A549 (cell line): Measurements from ENCODE around the gene EZH1. TPM values are rescaled to one million over a fixed set of nuclear protein-coding genes. Genes with fewer than 3 reads are reported as not detected.
"Not testable (repeated sequence)": the region's sequence is repeated elsewhere in the genome, so short reads cannot be mapped to it uniquely, and the experiment has no call there.

ENCODE experiments used
- ATAC-seq, 2 experiments: fragments of 200-7000 bp in 1 of 2; fragments of >200 bp in 1 of 2; cut with Nextera tagmentation in 1 of 2; cut with Tn5 transposase in 1 of 2; 3 replicates each; pipeline versions ENCODE4 v1.8.0 to v1.9.1; 2018 to 2020; ENCODE audit warnings: mild to moderate bottlenecking in 1 of 2, moderate library complexity in 1 of 2
- CTCF ChIA-PET: fragments of 300-600 bp; sonication (Branson Sonifier 250); formaldehyde crosslinking; extraction: SDS; loops from one replicate; lab custom pipeline; 2021; ENCODE audit warnings: antibody characterized with exemption, inconsistent platforms; lab: Yijun Ruan, JAX
- POLR2A ChIA-PET: fragments of 350-600 bp; formaldehyde crosslinking; extraction: SDS; loops from one replicate; lab custom pipeline; 2021; ENCODE audit warnings: antibody characterized with exemption, inconsistent platforms; lab: Yijun Ruan, JAX
- DNase-seq, 2 experiments: peaks; one replicate each; pipeline versions ENCODE4 v3.0.0 to v3.0.0-alpha.2; 2011 to 2016; ENCODE audit warnings: low read depth in 1 of 2, low spot score in 1 of 2
- FAIRE-seq: peaks from 2 replicates; lab custom pipeline; 2011; peaks lifted over from hg19 to GRCh38; lab: Jason Lieb, UNC
- H3K27ac ChIP-seq, 2 experiments: fragments of >200 bp; sonication (Bioruptor Twin); formaldehyde crosslinking; 3 replicates each; pipeline ENCODE4 v1.5.1; 2016 to 2017
- H3K4me1 ChIP-seq: fragments of >200 bp; sonication (Bioruptor Twin); formaldehyde crosslinking; 3 replicates; pipeline ENCODE4 v1.6.1; 2016
- H3K4me2 ChIP-seq: fragments of >200 bp; sonication (Bioruptor Twin); formaldehyde crosslinking; 3 replicates; pipeline ENCODE4 v1.6.1; 2016
- H3K4me3 ChIP-seq: fragments of >200 bp; sonication (Bioruptor Twin); formaldehyde crosslinking; 3 replicates; pipeline ENCODE4 v1.5.1; 2016
- H3K9me3 ChIP-seq: fragments of >200 bp; sonication (Bioruptor Twin); formaldehyde crosslinking; 3 replicates; pipeline ENCODE4 v1.6.1; 2016
- BHLHE40 ChIP-seq: IDR thresholded peaks from 2 replicates; pipeline ENCODE4 v1.6.1; 2012; ENCODE audit warnings: low read depth, low read length, inconsistent platforms
- CHD4 ChIP-seq: fragments of 200-600 bp; sonication (generic); IDR thresholded peaks from 2 replicates; pipeline ENCODE4 v1.6.1; 2016; ENCODE audit warnings: antibody characterized with exemption, mild to moderate bottlenecking, borderline replicate concordance
- EHF ChIP-seq: fragments of 250-450 bp; sonication (Bioruptor Pico); IDR thresholded peaks from 2 replicates; pipeline ENCODE4 v1.5.0; 2020; ENCODE audit warnings: mild to moderate bottlenecking
- ESRRA ChIP-seq: fragments of 150-350 bp; IDR thresholded peaks from 2 replicates; pipeline ENCODE4 v1.6.1; 2014; ENCODE audit warnings: mild to moderate bottlenecking, low read length, borderline replicate concordance
- MAZ ChIP-seq: fragments of 150-350 bp; IDR thresholded peaks from 2 replicates; pipeline ENCODE4 v1.6.1; 2014; ENCODE audit warnings: antibody characterized with exemption, low read depth, low read length, borderline replicate concordance
- PHF8 ChIP-seq: fragments of 200-600 bp; sonication (generic); IDR thresholded peaks from 2 replicates; pipeline ENCODE4 v1.6.1; 2016; ENCODE audit warnings: low read depth, mild to moderate bottlenecking, antibody characterized with exemption, moderate library complexity, borderline replicate concordance
- POLR2A ChIP-seq: IDR thresholded peaks from 2 replicates; pipeline ENCODE4 v1.6.1; 2012; ENCODE audit warnings: mild to moderate bottlenecking, low read length
- RAD21 ChIP-seq, 2 experiments: fragments of >200 bp in 1 of 2; sonication (Bioruptor Twin) in 1 of 2; formaldehyde crosslinking in 1 of 2; IDR thresholded peaks in 1 of 2; conservative IDR thresholded peaks in 1 of 2; 2 replicates in 1 of 2; 3 replicates in 1 of 2; pipeline ENCODE4 v1.6.1; 2012 to 2018; ENCODE audit warnings: inconsistent platforms in 1 of 2
- ZFP36 ChIP-seq: fragments of 450-650 bp; IDR thresholded peaks from 2 replicates; pipeline ENCODE4 v1.6.1; 2014; ENCODE audit warnings: borderline replicate concordance; ENCODE audit not compliant: partially characterized antibody
- ZNF302 ChIP-seq: fragments of 250-450 bp; sonication (Bioruptor Pico); IDR thresholded peaks from 2 replicates; pipeline ENCODE4 v1.9.0; 2021; ENCODE audit warnings: inconsistent platforms, mild to moderate bottlenecking, moderate library complexity
- WGBS: methylation state at CpG from one replicate; pipeline ENCODE4 v1.1.6; 2017; ENCODE audit errors: missing lambda C conversion rate; 5-methylcytosine and 5-hydroxymethylcytosine counted together
- polyA plus RNA-seq, 4 experiments: library from polyadenylated mRNA; depleted of rRNA in 3 of 4; stranded (reverse); fragments of >200 nt; fragmentation: RNase III in 1 of 4; extraction: RNeasy Plus Mini Kit Qiagen cat#74134 plus additional on column Dnase treatment in 1 of 4; gene quantifications; 2 replicates in 3 of 4; 3 replicates in 1 of 4; pipeline ENCODE4 v1.2.3, GENCODE V29; 2011 to 2017
- TF ChIP-seq, protein P1 (sequence below): IDR thresholded peaks from 2 replicates; pipeline ENCODE4 v1.6.1; 2012
- TF ChIP-seq, protein P2 (sequence below): fragments of >200 bp; sonication (Bioruptor Twin); formaldehyde crosslinking; IDR thresholded peaks from 3 replicates; pipeline ENCODE4 v1.5.1; 2016
- TF ChIP-seq, protein P3 (sequence below): fragments of 450-650 bp; IDR thresholded peaks from 2 replicates; pipeline ENCODE4 v1.6.1; 2014; ENCODE audit warnings: antibody characterized with exemption
- TF ChIP-seq, protein P4 (sequence below): fragments of 250-450 bp; sonication (Bioruptor Pico); IDR thresholded peaks from 2 replicates; pipeline ENCODE4 v1.5.0; 2021; ENCODE audit warnings: mild to moderate bottlenecking, moderate library complexity, borderline replicate concordance
- TF ChIP-seq, protein P5 (sequence below): fragments of 250-450 bp; sonication (Bioruptor Pico); IDR thresholded peaks from 2 replicates; pipeline ENCODE4 v1.5.0; 2020; ENCODE audit warnings: low read depth, mild to moderate bottlenecking, moderate library complexity

Gene EZH1
- polyA plus RNA-seq, 2 of the 4 experiments (the other 2 are of a cell fraction) = 20.1 to 41.1 TPM

DNA sequence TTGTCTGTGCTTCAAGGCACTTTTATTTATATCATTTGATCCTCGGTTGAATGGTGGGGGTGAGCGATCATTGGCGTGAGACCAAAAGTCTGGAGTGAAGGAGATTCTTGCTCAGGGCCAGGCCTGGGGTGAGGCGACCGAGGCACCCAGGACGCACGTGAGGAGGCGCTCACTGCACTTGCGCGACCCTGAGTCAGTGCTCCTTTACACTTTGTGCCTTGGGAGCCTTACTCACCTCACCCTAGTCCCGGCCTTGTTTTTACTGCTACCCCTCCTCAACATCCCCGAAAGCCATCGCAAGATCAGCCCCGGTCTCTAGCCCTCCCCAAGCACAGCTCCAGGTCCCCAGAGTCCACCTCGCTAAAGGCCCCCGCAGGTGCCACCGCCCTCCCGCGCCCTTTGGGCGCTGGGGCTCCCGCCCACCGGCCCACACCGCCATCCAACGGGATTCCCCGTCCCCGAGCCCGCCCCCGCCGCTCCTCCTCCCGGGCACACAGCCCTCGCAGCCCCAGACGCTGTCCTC lies 496 bp downstream of the EZH1 start:
- peak overlapping the region; percentile 55 for H3K4me3 ChIP-seq
- FAIRE-seq (no peak), DNase-seq (peak; percentile 80), ATAC-seq (peak; percentile 91 to 93)
- TF ChIP-seq POLR2A (no peak), ZFP36 (no peak), EHF (CRISPR knock-in tag) (no peak), ESRRA (no peak), PHF8 (0 out of 2 replicates have a peak, but pooled peaks have one; percentile 55), MAZ (no peak), BHLHE40 (peak; percentile 92), CHD4 (no peak)
- TF ChIP-seq, protein P1, sequence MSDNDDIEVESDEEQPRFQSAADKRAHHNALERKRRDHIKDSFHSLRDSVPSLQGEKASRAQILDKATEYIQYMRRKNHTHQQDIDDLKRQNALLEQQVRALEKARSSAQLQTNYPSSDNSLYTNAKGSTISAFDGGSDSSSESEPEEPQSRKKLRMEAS = peak; percentile 86
- TF ChIP-seq, protein P2, sequence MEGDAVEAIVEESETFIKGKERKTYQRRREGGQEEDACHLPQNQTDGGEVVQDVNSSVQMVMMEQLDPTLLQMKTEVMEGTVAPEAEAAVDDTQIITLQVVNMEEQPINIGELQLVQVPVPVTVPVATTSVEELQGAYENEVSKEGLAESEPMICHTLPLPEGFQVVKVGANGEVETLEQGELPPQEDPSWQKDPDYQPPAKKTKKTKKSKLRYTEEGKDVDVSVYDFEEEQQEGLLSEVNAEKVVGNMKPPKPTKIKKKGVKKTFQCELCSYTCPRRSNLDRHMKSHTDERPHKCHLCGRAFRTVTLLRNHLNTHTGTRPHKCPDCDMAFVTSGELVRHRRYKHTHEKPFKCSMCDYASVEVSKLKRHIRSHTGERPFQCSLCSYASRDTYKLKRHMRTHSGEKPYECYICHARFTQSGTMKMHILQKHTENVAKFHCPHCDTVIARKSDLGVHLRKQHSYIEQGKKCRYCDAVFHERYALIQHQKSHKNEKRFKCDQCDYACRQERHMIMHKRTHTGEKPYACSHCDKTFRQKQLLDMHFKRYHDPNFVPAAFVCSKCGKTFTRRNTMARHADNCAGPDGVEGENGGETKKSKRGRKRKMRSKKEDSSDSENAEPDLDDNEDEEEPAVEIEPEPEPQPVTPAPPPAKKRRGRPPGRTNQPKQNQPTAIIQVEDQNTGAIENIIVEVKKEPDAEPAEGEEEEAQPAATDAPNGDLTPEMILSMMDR = no peak
- TF ChIP-seq, protein P3, sequence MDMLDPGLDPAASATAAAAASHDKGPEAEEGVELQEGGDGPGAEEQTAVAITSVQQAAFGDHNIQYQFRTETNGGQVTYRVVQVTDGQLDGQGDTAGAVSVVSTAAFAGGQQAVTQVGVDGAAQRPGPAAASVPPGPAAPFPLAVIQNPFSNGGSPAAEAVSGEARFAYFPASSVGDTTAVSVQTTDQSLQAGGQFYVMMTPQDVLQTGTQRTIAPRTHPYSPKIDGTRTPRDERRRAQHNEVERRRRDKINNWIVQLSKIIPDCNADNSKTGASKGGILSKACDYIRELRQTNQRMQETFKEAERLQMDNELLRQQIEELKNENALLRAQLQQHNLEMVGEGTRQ = peak; percentile 48
- TF ChIP-seq, protein P4, sequence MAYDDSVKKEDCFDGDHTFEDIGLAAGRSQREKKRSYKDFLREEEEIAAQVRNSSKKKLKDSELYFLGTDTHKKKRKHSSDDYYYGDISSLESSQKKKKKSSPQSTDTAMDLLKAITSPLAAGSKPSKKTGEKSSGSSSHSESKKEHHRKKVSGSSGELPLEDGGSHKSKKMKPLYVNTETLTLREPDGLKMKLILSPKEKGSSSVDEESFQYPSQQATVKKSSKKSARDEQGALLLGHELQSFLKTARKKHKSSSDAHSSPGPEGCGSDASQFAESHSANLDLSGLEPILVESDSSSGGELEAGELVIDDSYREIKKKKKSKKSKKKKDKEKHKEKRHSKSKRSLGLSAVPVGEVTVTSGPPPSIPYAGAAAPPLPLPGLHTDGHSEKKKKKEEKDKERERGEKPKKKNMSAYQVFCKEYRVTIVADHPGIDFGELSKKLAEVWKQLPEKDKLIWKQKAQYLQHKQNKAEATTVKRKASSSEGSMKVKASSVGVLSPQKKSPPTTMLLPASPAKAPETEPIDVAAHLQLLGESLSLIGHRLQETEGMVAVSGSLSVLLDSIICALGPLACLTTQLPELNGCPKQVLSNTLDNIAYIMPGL = no peak
- WGBS = 3% methylated on average over 18 of the region's 32 CpGs
- H3K4me2 ChIP-seq = peak overlapping the region; percentile 89
- H3K4me1 ChIP-seq = peaks cover 9% of the 10 kb centered on the region; the same call in 2 of the 3 replicates
- H3K9me3 ChIP-seq = peaks cover 7% of the 10 kb centered on the region; the same call in 1 of the 3 replicates
- ChIA-PET POLR2A (interaction anchor here (1.0 kb wide), 1 partner anchor 29 kb away, joined by 5 read pairs; the partner anchor contains the start of gene VPS25), CTCF (interaction anchor here (1.0 to 2.3 kb wide), 5 partner anchors 12 to 167 kb away, joined by 3 to 10 read pairs (median 9); partner anchors contain the start of genes BECN1 and PSMC3IP)
- peak overlapping the region; percentile 79 to 91 for H3K27ac ChIP-seq

DNA sequence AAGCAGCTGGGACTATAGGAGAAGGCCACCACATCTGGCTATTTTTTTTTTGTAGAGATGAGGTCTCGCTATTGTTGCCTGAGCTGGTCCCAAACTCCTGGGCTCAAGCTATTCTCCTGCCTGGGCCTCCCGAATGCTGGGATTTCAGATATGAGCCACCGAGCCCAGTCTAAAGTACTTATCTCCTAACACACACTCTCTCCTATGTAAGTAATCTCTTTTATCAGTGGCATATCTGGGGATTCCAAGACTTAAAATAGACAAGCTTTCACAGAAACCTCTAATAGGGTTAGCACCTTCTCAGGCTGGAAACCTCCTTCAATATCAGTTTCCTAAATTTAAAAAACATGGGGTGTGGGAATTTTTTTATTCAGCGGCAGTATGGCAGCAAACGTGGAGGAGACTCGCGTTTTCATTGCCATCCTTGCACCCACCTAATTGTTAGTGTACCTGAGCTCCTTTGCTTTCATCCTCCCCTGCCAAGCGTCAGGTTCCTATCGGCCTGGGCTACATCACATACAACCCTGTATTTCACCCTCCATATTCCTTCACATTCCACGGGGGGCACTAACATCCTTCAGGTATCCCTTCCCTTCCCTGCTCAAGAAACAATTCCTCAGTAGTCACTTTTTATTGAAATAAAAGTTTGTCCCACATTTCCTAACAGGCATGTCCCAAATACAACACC lies 1.1 kb downstream of the EZH1 start:
- Histone ChIP-seq H3K27ac (peak overlapping the region; percentile 79 to 91), H3K4me3 (peak overlapping the region; percentile 55), H3K9me3 (peaks cover 7% of the 10 kb centered on the region; the same call in 1 of the 3 replicates), H3K4me1 (peaks cover 9% of the 10 kb centered on the region; the same call in 2 of the 3 replicates), H3K4me2 (peak overlapping the region; percentile 89)
- ChIA-PET CTCF (interaction anchor here (0.6 to 2.3 kb wide), 14 partner anchors 12 to 216 kb away, joined by 3 to 10 read pairs (median 6); partner anchors contain the start of genes BECN1, PSMC3IP and RAMP2), POLR2A (interaction anchor here (1.0 kb wide), 1 partner anchor 30 kb away, joined by 5 read pairs; the partner anchor contains the start of gene VPS25)
- DNase-seq (peak in 1 of 2 experiments; percentile 61), ATAC-seq (peak; percentile 56 to 68), FAIRE-seq (peak; percentile 73)
- WGBS = 78% methylated on average over 10 of the region's 10 CpGs
- TF ChIP-seq ZNF302 (CRISPR knock-in tag) (no peak), RAD21 (conservative IDR thresholded peaks at IDR 0.05 in 1 of 2, IDR thresholded peaks at IDR 0.05 in 1 of 2) (peak in 1 of 2 experiments; percentile 9; a peak in 1 of 5 replicates)
- TF ChIP-seq, protein P5, sequence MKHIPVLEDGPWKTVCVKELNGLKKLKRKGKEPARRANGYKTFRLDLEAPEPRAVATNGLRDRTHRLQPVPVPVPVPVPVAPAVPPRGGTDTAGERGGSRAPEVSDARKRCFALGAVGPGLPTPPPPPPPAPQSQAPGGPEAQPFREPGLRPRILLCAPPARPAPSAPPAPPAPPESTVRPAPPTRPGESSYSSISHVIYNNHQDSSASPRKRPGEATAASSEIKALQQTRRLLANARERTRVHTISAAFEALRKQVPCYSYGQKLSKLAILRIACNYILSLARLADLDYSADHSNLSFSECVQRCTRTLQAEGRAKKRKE (CRISPR knock-in tag) = no peak

DNA sequence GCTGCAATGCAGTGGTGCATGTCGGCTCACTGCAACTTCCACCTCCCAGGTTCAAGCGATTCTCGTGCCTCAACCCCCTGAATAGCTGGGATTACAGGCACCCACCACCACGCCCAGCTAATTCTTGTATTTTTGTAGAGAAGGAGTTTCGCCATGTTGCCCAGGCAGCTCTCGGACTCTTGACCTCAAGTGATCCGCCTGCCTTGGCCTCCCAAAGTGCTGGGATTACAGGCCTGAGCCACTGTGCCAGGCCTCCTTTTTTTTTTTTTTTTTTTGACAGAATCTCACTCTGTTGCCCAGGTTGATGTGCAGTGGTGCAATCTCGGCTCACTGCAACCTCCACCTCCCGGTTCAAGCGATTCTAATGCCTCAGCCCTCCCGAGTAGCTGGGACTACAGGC lies 1.9 kb downstream of the EZH1 start:
- H3K4me3 ChIP-seq, POLR2A ChIA-PET, H3K27ac ChIP-seq, H3K9me3 ChIP-seq, ATAC-seq, DNase-seq, H3K4me2 ChIP-seq, H3K4me1 ChIP-seq, FAIRE-seq: not testable (repeated sequence)
- 94% methylated on average over 11 of the region's 11 CpGs for WGBS
- CTCF ChIA-PET = interaction anchor here (0.6 to 2.3 kb wide), 13 partner anchors 11 to 165 kb away, joined by 3 to 10 read pairs (median 6); partner anchors contain the start of genes BECN1, PSMC3IP and RAMP2
